Measurements from ENCODE around the gene SLC7A6OS.

The SLC7A6OS gene

GRCh38 chr16:68285683-68286082 lies 25.1 kb downstream of the SLC7A6OS start:
- H3K4me3 ChIP-seq (ENCODE audit: low read length): no peak overlapping the region
- H3K56ac ChIP-seq (ENCODE audit: low read length): no peak overlapping the region
- no peak overlapping the region for H3K18ac ChIP-seq (ENCODE audit: low read length)
- peaks cover 2% of the 10 kb centered on the region for H3K4me1 ChIP-seq (ENCODE audit: control insufficient read depth, low read depth, low read length)
- no CpG with 5 or more reads among the region's 3 CpGs for WGBS (ENCODE audit: extremely low coverage, insufficient coverage, low lambda C conversion rate)
- no peak overlapping the region for H4K5ac ChIP-seq (ENCODE audit: low read length)
- H2AK5ac ChIP-seq (ENCODE audit: low read length): no peak overlapping the region
- H3K79me1 ChIP-seq (ENCODE audit: low read length): peaks cover 11% of the 10 kb centered on the region
- no peak overlapping the region for H2BK15ac ChIP-seq (replicated peaks; ENCODE audit: low read depth)
- H2BK120ac ChIP-seq (ENCODE audit: low read depth, low read length): no peak overlapping the region
- peaks cover 7% of the 10 kb centered on the region for H3K36me3 ChIP-seq (ENCODE audit: control insufficient read depth, insufficient read depth, low read length)
- H3K23ac ChIP-seq (ENCODE audit: low read length): no peak overlapping the region
- no peak overlapping the region for H3K9ac ChIP-seq (ENCODE audit: low read length)
- H3K4ac ChIP-seq (ENCODE audit: low read depth, low read length): no peak overlapping the region
- no peaks in the 10 kb centered on the region for H3K79me2 ChIP-seq (ENCODE audit: control insufficient read depth, insufficient read depth, low read length)
- DNase-seq: no peak
- no peak overlapping the region for H2BK5ac ChIP-seq (ENCODE audit: low read length)
- H4K8ac ChIP-seq (ENCODE audit: low read depth, low read length): no peak overlapping the region
- H3K4me2 ChIP-seq (ENCODE audit: low read length): no peak overlapping the region
- H3K27me3 ChIP-seq (ENCODE audit: insufficient read depth, low read length, poor library complexity): no peaks in the 10 kb centered on the region
- H3K27ac ChIP-seq (ENCODE audit: low read depth, low read length): no peak overlapping the region

DNA sequence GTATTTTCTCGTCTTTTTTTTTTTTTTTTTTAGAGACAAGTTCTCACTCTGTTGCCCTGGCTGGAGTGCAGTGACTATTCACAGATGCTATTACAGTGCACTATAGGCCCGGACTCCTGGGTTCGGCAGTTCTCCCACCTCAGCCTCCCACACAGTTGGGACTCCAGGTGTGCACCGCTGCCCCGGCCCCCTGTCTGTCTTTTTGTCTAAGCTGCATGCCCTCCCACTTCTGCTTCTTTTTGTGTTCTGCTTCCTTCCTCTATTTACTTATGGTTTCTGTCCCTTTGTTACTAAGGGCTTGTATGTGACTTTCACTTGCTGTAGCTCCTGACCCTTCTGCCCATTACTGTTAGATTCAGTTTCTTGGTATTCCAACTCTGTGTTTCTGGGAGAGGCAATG lies 25.9 kb downstream of the SLC7A6OS start:
- H2BK15ac ChIP-seq (replicated peaks; ENCODE audit: low read depth): no peak overlapping the region
- H2BK5ac ChIP-seq (ENCODE audit: low read length): no peak overlapping the region
- H3K18ac ChIP-seq (ENCODE audit: low read length): no peak overlapping the region
- peaks cover 11% of the 10 kb centered on the region for H3K79me1 ChIP-seq (ENCODE audit: low read length)
- H2BK120ac ChIP-seq (ENCODE audit: low read depth, low read length): no peak overlapping the region
- no peak for DNase-seq
- no peak overlapping the region for H3K4ac ChIP-seq (ENCODE audit: low read depth, low read length)
- no peaks in the 10 kb centered on the region for H3K4me1 ChIP-seq (ENCODE audit: control insufficient read depth, low read depth, low read length)
- no peak overlapping the region for H3K56ac ChIP-seq (ENCODE audit: low read length)
- H3K9ac ChIP-seq (ENCODE audit: low read length): no peak overlapping the region
- no peak overlapping the region for H3K4me3 ChIP-seq (ENCODE audit: low read length)
- H3K4me2 ChIP-seq (ENCODE audit: low read length): no peak overlapping the region
- no peak overlapping the region for H3K27ac ChIP-seq (ENCODE audit: low read depth, low read length)
- no peak overlapping the region for H4K8ac ChIP-seq (ENCODE audit: low read depth, low read length)
- no CpG with 5 or more reads among the region's 5 CpGs for WGBS (ENCODE audit: extremely low coverage, insufficient coverage, low lambda C conversion rate)
- H3K36me3 ChIP-seq (ENCODE audit: control insufficient read depth, insufficient read depth, low read length): peaks cover 7% of the 10 kb centered on the region
- no peak overlapping the region for H4K5ac ChIP-seq (ENCODE audit: low read length)
- no peak overlapping the region for H3K23ac ChIP-seq (ENCODE audit: low read length)
- H3K27me3 ChIP-seq (ENCODE audit: insufficient read depth, low read length, poor library complexity): no peaks in the 10 kb centered on the region
- no peaks in the 10 kb centered on the region for H3K79me2 ChIP-seq (ENCODE audit: control insufficient read depth, insufficient read depth, low read length)
- no peak overlapping the region for H2AK5ac ChIP-seq (ENCODE audit: low read length)

- H2BK5ac ChIP-seq (ENCODE audit: low read length): no peak overlapping the region
- H3K4me1 ChIP-seq (ENCODE audit: control insufficient read depth, low read depth, low read length): no peaks in the 10 kb centered on the region
- H3K79me1 ChIP-seq (ENCODE audit: low read length): peaks cover 11% of the 10 kb centered on the region
- DNase-seq: no peak
- H3K23ac ChIP-seq (ENCODE audit: low read length): no peak overlapping the region
- no peak overlapping the region for H3K27ac ChIP-seq (ENCODE audit: low read depth, low read length)
- no CpG with 5 or more reads among the region's 9 CpGs for WGBS (ENCODE audit: extremely low coverage, insufficient coverage, low lambda C conversion rate)
- H3K79me2 ChIP-seq (ENCODE audit: control insufficient read depth, insufficient read depth, low read length): no peaks in the 10 kb centered on the region
- no peak overlapping the region for H3K18ac ChIP-seq (ENCODE audit: low read length)
- H3K4ac ChIP-seq (ENCODE audit: low read depth, low read length): no peak overlapping the region
- no peaks in the 10 kb centered on the region for H3K27me3 ChIP-seq (ENCODE audit: insufficient read depth, low read length, poor library complexity)
- H4K8ac ChIP-seq (ENCODE audit: low read depth, low read length): no peak overlapping the region
- no peak overlapping the region for H4K5ac ChIP-seq (ENCODE audit: low read length)
- H3K4me3 ChIP-seq (ENCODE audit: low read length): no peak overlapping the region
- no peak overlapping the region for H2BK15ac ChIP-seq (replicated peaks; ENCODE audit: low read depth)
- no peak overlapping the region for H2BK120ac ChIP-seq (ENCODE audit: low read depth, low read length)
- no peak overlapping the region for H3K9ac ChIP-seq (ENCODE audit: low read length)
- no peak overlapping the region for H2AK5ac ChIP-seq (ENCODE audit: low read length)
- H3K36me3 ChIP-seq (ENCODE audit: control insufficient read depth, insufficient read depth, low read length): peaks cover 7% of the 10 kb centered on the region
- H3K56ac ChIP-seq (ENCODE audit: low read length): no peak overlapping the region
- no peak overlapping the region for H3K4me2 ChIP-seq (ENCODE audit: low read length)
Measured at GRCh38 chr16:68283801-68284598, 26.7 kb downstream of the SLC7A6OS start.

DNA sequence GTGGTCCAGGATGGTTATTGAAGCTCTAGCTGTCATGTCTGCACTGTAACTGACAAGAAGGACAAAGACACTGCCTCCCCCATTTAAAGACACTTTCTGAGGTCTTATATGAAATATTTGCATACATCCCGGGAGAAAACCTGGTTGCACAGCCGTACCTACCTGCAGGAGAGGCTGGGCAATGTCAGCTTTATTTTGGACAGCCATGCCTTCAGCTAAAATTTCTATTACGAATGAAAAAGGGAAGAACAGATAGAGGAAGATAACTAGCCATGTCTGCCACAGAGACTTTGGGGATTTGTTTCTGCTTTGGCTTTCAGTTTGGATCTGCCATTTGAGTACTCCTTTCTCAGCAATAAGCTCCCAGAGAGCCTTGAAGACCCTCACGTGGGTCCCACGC lies 27.4 kb downstream of the SLC7A6OS start:
- no peaks in the 10 kb centered on the region for H3K27me3 ChIP-seq (ENCODE audit: insufficient read depth, low read length, poor library complexity)
- no peaks in the 10 kb centered on the region for H3K4me1 ChIP-seq (ENCODE audit: control insufficient read depth, low read depth, low read length)
- no peak for DNase-seq
- no peaks in the 10 kb centered on the region for H3K79me2 ChIP-seq (ENCODE audit: control insufficient read depth, insufficient read depth, low read length)
- no peak overlapping the region for H2BK120ac ChIP-seq (ENCODE audit: low read depth, low read length)
- no peak overlapping the region for H4K8ac ChIP-seq (ENCODE audit: low read depth, low read length)
- H3K27ac ChIP-seq (ENCODE audit: low read depth, low read length): no peak overlapping the region
- H3K4ac ChIP-seq (ENCODE audit: low read depth, low read length): no peak overlapping the region
- H2BK5ac ChIP-seq (ENCODE audit: low read length): no peak overlapping the region
- no peak overlapping the region for H2BK15ac ChIP-seq (replicated peaks; ENCODE audit: low read depth)
- H3K56ac ChIP-seq (ENCODE audit: low read length): no peak overlapping the region
- H3K79me1 ChIP-seq (ENCODE audit: low read length): peaks cover 11% of the 10 kb centered on the region
- no peak overlapping the region for H3K18ac ChIP-seq (ENCODE audit: low read length)
- H3K9ac ChIP-seq (ENCODE audit: low read length): no peak overlapping the region
- H3K36me3 ChIP-seq (ENCODE audit: control insufficient read depth, insufficient read depth, low read length): peaks cover 7% of the 10 kb centered on the region
- H2AK5ac ChIP-seq (ENCODE audit: low read length): no peak overlapping the region
- H3K23ac ChIP-seq (ENCODE audit: low read length): no peak overlapping the region
- no peak overlapping the region for H4K5ac ChIP-seq (ENCODE audit: low read length)
- WGBS (ENCODE audit: extremely low coverage, insufficient coverage, low lambda C conversion rate): no CpG with 5 or more reads among the region's 5 CpGs
- H3K4me2 ChIP-seq (ENCODE audit: low read length): no peak overlapping the region
- H3K4me3 ChIP-seq (ENCODE audit: low read length): no peak overlapping the region

GRCh38 chr16:68282064-68282452 lies 28.7 kb downstream of the SLC7A6OS start:
- Histone ChIP-seq H4K5ac (ENCODE audit: low read length) (no peak overlapping the region), H3K36me3 (ENCODE audit: control insufficient read depth, insufficient read depth, low read length) (peaks cover 4% of the 10 kb centered on the region), H3K27me3 (ENCODE audit: insufficient read depth, low read length, poor library complexity) (no peaks in the 10 kb centered on the region), H3K4me1 (ENCODE audit: control insufficient read depth, low read depth, low read length) (no peaks in the 10 kb centered on the region), H3K56ac (ENCODE audit: low read length) (no peak overlapping the region), H2AK5ac (ENCODE audit: low read length) (no peak overlapping the region), H3K79me1 (ENCODE audit: low read length) (peaks cover 9% of the 10 kb centered on the region), H3K23ac (ENCODE audit: low read length) (no peak overlapping the region), H3K27ac (ENCODE audit: low read depth, low read length) (no peak overlapping the region), H3K4me3 (ENCODE audit: low read length) (no peak overlapping the region), H2BK120ac (ENCODE audit: low read depth, low read length) (no peak overlapping the region), H3K18ac (ENCODE audit: low read length) (no peak overlapping the region), H2BK5ac (ENCODE audit: low read length) (no peak overlapping the region), H3K4ac (ENCODE audit: low read depth, low read length) (no peak overlapping the region), H3K79me2 (ENCODE audit: control insufficient read depth, insufficient read depth, low read length) (no peaks in the 10 kb centered on the region), H3K9ac (ENCODE audit: low read length) (no peak overlapping the region), H4K8ac (ENCODE audit: low read depth, low read length) (no peak overlapping the region), H2BK15ac (replicated peaks; ENCODE audit: low read depth) (no peak overlapping the region), H3K4me2 (ENCODE audit: low read length) (no peak overlapping the region)
- WGBS (ENCODE audit: extremely low coverage, insufficient coverage, low lambda C conversion rate): no CpG with 5 or more reads among the region's 4 CpGs
- DNase-seq: no peak
